HG03135 (cell line): ENCODE data around the gene PFDN2.
"Not testable (repeated sequence)": the region's sequence is repeated elsewhere in the genome, so short reads cannot be mapped to it uniquely, and the experiment has no call there.

Experiments
- ATAC-seq: cut with Tn5 transposase; IDR thresholded peaks from one replicate; pipeline ENCODE4 v1.9.1; 2021; ENCODE audit warnings: mild to moderate bottlenecking, moderate library complexity; ENCODE audit not compliant: unreplicated experiment

Gene PFDN2

DNA sequence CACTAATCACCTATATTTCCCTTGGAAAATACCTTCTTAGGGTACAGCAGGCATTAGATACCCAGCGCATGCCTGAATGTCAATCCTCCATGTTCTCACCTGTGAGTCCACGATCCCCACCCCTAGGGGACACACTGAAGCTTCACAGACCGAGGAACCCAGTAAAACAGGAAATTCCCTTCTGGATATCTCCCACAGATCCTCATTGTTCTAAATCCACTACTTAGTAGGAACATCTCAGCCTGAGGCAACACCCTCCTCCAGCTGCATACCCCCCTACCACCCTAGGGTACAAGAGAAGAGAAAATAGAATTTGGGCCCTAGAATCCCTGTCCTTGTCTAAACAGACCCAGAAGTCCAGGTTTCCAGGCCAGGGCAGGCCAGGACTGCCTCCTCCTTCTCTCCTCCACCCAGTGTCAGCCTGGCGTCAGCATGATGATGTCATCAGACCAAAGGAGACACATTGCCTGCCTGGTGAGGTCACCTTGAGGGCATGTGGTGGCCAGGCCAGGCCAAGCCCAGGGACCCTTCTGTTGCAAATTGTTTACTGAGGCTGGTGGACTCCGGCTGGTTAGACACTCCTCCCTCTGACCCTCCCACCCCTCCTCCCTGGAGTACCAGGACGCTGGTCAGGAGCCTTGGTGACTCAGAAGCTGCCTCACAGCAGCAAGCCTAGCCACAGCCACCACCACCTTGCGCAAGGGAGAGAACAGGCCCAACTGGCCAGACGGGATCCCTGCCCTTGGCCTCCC, 34.7 kb downstream of the PFDN2 start:
- no peak for ATAC-seq

DNA sequence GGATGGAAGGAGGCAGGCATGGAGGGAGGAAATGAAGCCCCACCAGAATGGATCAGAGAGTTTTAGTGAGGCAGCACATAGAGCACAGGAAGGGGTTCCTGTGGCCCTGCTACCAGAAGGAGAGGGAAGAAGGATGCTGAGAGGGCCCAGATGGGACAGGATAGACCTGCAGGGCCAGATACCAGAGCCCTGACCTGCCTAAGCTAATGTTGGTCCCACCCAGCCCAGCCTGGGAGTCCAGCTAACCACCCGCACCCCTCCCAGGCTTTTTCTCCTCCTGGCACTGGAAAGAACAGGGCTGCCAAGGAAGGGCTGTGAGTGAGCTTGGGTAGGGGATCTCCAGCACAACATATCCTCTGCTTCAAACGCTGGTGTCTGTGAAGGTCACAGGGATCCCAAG, 35.4 kb downstream of the PFDN2 start:
- no peak for ATAC-seq

DNA sequence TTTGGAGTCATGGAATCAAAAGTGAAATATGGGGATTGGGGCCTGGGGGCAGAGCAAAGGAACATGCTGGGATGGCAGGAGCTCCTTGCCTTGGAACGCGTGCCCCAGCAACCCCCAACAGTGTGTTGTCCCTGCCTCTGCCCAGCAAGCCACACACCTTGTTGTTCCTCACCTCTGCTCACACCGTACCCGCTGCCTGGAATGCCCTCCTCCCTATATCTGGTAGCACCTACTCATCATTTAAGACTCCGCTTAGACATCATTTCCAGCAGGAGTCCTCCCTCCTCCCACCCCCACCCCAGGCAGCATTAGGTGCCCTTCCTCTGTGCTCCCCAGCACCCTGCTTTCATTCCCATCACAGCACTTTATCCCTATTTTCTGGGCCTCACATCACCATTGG, 36.3 kb downstream of the PFDN2 start:
- no peak for ATAC-seq

DNA sequence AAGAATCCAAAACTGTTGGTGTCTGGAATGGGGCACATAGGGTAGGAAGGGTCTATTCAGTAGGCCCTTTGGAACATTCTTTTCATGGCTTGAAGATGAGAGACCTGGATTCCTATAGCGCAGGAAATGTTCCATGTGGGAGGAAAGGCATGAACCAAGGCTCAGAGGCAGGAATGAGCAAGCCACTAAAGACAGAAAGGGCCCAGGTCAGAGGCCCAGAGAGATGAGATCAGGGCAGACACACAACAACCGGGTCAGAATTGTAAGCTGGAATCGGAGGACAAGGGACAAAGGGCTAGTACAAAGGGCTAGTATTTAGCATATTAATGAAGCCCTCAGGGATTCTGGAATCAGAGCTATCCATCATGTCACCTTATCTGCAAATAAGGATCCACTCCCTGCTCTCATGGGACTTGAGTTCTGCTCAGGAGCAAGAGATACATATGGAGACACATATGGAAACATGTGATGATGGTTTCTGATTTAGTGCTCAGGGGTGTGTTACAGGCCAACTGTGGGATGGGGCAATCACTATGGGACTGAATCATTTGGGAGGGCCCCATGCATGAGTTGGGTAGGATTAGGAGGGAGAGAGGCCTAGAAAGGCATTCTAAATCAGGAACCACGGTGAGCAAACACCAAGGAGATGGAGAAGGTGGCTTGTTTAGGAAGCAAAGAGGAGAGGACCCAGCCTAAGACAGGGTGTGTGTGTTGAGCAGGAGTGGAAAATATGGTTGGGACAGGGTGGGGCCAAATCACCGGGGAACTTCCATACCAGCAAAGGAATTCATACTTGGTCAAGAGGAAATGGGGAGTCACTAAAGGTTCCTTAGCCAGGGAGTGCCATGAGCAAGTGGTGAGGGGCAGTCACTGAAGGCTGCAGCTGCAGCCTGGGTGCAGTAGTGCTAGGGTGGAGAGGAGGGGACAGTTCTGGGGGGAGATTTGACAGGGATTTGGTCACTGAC, 37.1 kb downstream of the PFDN2 start:
- no peak for ATAC-seq

DNA sequence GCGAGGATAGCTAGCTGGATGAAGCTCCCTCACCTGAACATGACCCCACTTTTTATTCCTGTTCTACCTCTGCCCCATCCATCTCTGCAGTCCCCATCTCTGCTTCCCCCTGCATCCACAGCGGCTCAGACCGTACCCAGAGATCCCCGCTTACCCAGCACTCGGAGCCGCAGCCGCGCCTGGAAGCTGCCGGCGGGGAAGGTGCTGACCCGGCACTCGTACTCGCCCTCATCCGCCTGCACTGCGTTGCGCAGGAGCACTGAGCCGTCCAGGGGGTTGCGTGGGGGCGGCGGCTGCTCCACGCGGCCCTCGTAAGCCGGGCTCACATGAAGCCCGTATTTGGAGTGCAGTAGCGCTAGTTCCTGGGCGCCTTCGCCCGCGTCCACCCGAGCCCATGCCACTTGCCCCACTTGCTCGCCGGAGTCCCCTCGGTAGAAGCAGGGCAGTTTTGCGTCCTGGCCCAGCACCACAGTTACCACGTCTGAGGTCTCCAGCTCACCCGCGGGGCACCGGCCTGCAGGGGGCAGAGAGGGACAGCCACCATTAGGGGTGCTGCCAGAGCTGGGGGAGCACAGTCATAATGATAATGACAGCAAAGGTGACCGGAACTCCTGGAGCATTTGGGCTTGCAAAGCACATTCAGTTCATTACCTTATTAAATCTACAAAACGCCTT, 38.3 kb downstream of the PFDN2 start:
- ATAC-seq: no peak

DNA sequence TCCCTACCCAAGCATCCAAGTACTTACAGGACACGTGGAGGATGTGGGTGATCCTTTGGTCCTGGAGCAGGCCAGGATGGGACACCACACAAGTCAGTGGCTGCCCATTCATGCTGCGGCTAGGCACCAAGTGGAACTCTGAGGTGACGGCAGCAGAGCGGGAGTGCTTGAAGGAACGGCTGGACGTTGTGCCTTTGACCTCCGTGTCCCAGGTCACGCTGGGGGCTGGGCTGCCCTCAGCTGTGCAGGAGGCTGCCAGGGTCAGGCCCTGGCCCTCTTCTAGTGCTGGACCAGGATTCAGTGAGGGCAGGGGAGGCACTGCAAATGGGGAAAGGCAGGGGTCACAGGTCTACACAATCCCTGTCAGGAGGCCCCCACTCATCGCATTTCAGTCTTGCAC, 40.4 kb downstream of the PFDN2 start:
- ATAC-seq: no peak

DNA sequence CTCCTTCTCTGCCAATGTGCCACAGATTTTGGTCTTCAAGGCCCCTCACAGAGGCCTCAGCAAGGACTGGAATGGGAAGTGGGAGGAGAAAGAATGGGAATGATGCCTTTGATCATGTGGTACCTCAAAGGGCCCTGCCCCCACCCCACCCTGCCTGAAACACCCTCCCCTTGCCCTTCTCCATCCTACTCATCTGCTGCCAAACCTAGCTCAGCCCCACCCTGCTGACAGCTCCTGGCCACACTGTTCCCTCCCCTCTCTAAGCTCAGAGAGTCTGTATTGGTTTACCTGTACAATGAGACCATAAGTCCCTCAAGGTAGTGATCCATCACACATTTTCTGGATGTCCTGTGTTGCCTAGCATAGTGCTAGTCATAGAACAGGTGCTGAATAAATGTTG, 41.4 kb downstream of the PFDN2 start:
- ATAC-seq: no peak

DNA sequence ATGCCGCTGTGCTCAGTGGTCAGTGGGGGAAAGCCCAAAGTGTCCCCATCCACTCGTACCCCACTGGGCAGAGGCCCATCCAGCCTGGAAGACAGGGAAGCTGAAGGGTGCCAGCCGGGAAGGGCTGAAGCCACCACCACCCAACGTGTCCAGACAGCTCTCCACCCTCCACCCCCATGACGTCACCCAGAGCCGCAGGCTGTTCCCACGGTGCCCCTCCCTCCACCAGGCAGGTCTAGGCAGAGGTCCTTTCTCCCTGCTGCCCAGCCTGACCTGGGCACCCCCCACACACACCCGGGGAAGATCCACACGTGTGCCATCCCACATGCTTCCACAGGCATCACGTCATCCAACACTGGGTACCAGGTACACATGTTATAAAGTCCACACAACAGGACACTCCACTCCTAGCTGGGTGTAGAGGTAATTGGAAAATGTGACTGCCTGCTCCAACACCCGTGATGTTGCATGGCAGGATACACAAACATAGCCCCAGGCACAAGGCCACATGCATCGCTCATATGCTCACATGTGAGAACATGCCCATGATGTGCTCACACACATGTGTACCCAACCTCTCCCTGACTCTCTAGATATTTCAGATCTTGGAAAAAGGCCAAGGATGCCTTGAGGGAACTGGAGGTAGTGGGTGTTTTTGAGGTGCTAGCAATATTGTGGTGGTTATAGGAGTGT, 43.0 kb downstream of the PFDN2 start:
- no peak for ATAC-seq

DNA sequence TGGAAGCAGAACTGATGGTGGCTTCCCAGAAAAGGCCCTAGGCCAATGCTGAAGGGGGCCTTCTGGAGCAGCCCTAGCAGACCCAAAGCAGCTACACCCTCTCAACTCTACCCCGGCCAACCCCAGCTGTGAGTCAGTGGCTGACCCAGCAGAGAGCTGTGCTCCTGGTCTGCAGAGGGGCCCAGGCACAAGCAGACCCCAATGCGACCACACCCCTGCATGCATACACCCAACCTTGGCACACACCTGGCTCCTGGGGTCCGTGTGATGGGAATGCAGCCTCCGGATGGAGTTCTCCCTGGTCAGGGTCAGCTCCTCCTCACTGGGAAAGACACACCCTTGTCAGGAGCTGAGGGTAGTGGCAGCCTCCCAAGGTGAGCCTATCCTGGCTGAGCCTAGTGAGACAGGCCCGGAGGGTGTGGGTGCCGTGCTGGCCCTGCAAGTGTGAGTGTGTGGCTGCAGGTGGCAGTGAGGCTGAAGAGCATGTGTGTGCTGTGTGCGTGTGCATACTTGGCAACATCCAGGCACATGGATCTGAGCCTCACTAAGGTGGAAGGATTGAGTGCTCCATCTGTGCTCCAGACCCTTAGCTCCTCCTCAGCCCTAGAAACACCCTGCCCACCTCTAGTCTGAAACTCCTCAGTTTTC, 44.2 kb downstream of the PFDN2 start:
- ATAC-seq: no peak

DNA sequence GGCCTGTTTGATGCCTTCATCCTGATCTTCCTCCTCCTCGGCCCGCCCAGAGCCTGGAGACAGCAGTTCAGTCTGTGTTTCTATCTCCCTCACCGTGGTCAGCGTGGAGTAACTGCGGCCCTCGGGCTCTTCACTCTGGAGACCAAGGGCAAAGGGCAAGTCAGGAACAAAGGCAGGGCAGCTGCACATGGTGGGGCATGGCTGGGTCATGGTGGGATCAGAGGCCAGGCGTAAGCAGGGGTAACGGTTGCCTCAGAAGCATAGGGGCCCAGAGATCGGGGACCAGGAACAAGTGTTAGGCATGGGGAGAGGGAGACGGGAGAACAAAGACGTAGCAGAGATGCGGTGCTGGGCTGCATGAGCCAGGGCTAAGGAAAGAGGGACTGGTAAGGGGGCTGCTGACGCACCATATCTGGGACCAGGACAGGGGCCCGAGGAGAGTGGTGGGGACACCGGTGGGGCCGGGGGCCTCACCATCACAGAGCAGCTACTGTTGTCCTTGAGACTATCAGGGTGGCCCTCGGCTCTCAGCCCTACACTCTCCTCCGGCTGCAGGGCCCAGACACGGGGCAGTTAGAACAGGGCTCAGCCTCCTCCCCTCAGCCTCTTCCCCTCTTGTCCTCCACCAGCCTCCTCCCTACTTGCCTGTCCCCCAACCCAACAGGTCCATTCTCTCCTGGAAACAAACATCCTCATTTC, 44.9 kb downstream of the PFDN2 start:
- no peak for ATAC-seq

DNA sequence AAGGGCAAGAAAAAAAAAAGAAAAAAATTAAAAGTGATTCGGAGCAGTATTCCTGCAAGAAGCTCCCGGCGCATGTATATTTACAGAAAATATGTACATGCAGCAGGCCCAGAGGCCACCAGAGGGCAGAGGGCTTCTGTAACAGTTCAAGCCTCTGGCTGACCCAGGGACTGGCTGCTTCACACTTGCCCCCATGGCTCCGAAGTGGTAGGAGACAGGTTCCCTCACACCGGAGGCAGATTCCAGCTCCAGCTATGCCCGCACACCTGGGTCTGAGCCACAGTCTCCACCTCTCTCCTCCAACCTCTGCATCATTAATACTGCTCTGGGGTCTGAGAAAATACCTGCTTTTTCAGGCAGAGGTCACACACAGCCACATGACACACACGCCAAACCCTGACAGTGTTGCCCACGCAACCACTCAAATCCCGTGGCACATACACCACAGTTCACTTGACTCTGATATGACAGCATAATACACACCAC, 45.9 kb downstream of the PFDN2 start:
- no peak for ATAC-seq

DNA sequence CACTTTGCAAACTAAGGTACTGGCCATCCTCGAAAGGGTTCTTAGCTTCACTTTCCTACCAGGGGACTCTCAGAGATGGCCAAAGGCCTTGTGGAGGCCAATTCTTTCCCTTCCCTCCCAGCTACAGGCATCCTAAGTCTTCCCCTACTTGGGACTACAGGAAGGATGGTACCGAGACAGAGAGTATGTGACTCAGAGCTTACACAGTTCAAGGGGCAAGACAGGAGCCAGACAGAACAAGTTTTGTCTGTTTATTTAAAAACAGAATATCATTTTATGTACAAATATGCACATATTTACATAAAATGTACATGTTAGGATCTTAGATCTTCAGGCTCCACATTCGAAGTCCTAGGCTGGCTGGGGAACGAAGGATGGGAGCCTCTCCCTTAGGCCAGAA, 47.1 kb downstream of the PFDN2 start:
- ATAC-seq: no peak

DNA sequence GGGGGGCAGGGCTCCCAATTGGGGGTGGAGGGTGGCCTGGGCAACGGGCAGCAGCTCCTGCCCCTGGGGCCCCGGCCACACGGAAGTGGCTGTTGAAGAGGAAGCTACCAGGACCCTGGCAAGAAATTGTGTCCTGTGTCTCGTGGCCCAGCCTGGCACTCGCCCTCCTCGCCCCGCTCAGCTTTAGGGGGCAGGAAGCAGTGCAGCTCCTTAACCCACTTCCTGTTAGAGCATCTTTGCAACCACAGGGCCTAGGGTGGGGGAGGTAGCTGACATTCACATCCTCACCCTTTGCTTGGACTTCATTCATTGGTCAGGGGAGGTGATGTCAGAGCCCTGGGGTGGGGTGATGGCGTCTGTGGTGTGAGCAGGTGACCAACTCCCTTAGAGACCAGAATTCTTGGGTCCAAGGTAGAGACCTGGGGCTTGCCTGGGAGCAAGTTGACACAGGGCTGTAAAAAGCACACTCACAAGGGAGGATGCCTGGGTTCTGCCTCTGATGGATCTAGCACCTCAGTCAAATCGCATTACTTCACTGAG, 48.0 kb downstream of the PFDN2 start, which contains the start of gene ARHGAP30:
TSS of gene ARHGAP30 (minus strand) at position 161 of the 540 bp plus-strand sequence. CDS start 267 bp downstream, outside the sequence.
- ATAC-seq: peak; percentile 79

DNA sequence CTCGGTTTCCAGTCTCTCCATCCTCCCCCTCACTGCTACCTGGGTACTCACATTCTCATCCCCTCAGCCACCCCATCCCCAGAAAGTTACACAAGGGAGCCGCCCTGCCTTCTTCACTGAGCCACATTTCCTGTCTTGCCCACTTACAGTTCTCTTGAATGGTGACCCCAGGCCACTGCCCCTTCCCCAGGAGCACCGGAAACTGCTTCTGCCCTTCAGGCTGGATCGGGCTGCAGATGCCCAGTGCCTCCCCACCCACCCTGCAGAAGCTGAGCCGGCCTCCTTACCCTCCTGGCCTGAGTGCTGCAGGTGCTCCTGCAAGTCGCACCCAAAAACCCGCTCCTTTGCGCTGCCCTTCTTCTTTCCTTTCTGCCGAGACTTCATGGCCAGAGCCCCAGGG, 48.6 kb downstream of the PFDN2 start:
- no peak for ATAC-seq

DNA sequence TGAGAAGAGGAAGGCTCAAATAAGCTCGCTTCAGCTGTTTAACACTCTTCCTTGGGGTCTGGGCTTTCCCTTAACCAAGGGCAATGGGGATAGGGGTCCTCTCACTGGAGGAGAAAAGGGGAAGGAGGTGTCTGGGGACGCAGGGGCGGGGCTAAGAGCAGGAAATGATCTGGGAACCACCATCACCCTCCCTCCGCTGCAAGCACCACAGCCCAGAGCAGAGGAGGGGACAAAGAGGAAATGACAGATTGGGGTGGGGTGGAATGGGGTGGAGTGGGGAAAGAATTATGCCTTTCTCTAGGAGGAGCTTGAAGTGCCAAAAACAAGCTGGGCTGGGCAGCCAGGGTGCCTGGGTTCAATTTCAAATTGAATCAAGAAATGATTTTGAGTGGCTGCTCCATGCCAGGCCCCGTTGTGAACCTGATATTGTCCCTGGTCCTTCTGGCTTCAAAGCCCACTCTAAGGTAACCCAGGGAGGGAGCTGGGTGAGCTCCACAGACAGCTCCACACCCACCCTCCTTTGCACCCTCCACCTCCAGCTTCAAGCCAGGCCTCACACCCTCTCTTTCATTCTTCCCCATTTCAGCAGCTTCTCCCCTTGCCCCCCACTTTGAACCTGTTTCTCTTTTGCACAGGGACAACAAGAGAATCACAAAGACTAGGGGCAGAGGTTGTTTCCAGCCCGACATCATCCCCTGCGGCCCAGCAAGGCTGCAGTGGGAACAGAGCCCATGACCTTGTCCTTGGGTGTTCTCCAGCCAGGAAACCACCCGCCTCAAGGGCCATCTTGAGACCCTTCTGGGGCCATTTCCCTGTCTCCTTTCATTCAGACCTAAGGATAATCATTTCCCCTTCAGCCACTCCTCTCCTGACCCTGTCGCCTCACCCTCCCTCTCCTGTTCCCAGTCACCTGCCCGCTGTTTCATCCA, 49.3 kb downstream of the PFDN2 start:
- peak; percentile 50 for ATAC-seq

DNA sequence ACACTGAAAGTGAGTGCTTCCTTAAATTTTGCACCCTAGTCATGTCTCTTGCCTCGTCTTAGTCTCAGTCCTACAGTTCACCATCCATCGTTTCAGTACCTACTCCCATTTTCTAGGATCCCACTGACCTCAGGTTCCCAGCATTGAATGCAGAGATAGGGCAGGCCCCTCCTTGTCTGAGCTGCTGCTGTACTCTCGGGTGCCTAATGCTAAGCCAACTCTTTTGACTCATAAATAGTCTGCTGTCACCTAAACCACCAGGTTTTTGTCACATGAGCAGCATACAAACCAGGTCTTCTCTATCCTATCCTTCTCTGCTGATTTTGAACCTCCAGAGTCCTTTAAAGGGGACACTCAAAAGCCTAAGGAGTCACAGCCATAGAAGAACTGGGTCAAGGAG, 51.1 kb downstream of the PFDN2 start:
- no peak for ATAC-seq

DNA sequence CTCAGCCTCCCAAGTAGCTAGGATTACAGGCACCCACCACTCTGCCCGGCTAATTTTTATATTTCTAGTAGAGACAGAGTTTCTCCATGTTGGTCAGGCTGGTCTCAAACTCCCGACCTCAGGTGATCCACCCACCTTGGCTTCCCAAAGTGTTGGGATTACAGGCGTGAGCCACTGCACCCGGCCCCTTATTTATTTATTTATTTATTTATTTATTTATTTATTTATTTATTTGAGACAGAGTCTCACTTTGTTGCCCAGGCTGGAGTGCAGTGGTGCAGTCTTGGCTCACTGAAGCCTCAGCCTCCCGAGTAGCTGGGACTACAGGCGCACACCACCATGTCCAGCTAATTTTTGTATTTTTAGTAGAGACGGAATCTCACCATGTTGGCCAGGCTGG, 52.2 kb downstream of the PFDN2 start:
- ATAC-seq: not testable (repeated sequence)

DNA sequence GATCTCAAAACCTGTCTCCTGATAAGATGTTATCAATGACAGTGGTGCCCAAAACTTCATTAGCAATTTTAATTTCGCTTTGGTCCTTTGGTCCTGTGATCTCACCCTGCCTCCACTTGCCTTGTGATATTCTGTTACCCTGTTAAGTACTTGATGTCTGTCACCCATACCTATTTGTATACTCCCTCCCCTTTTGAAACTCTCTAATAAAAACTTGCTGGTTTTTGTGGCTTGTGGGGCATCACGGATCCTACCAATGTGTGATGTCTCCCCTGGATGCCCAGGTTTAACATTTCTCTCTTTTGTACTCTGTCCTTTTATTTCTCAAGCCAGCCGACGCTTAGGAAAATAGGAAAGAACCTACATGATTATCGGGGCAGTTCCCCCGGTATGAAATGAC, 53.9 kb downstream of the PFDN2 start:
- ATAC-seq: not testable (repeated sequence)
